Ishikawa (cell line): ENCODE results near the gene MN1.

Source experiments
- CREB1 ChIP-seq: IDR thresholded peaks from 2 replicates; pipeline ENCODE4 v1.6.1; 2012; ENCODE audit warnings: low read depth
- EGR1 ChIP-seq: IDR thresholded peaks from 2 replicates; pipeline ENCODE4 v1.6.1; 2012
- NFIC ChIP-seq: IDR thresholded peaks from 2 replicates; pipeline ENCODE4 v1.6.1; 2012
- REST ChIP-seq: IDR thresholded peaks from 2 replicates; pipeline ENCODE4 v1.6.1; 2012; ENCODE audit warnings: low read depth, mild to moderate bottlenecking
- TCF12 ChIP-seq: IDR thresholded peaks from 2 replicates; pipeline ENCODE4 v1.6.1; 2012; ENCODE audit warnings: low read depth
- ZBTB7A ChIP-seq: IDR thresholded peaks from 2 replicates; pipeline ENCODE4 v1.6.1; 2012; ENCODE audit warnings: low read depth

- TF ChIP-seq CREB1 (no peak), NFIC (no peak), REST (no peak), ZBTB7A (no peak), TCF12 (no peak), EGR1 (no peak)
Observed at GRCh38 chr22:27711756-27712155, 89.8 kb downstream of the MN1 start.
